OCI-LY7 (cell line): Measurements from ENCODE around the gene PTPRT. TPM values are rescaled to one million over a fixed set of nuclear protein-coding genes. Genes with fewer than 3 reads are reported as not detected.

ENCODE experiments used
- BruUV-seq: library from RNA; stranded (reverse); fragments of 400-500 nt; replicated peaks from 2 replicates; lab custom pipeline; 2021; lab: Mats Ljungman, UMichigan
- CTCF ChIA-PET: fragments of 300-600 bp; sonication (Branson Sonifier 250); formaldehyde crosslinking; loops from one replicate; lab custom pipeline; 2022; ENCODE audit warnings: antibody characterized with exemption; ENCODE audit not compliant: unreplicated experiment; lab: Charles Lee
- POLR2A ChIA-PET: fragments of 300-600 bp; sonication (Branson Sonifier 250); formaldehyde crosslinking; loops from one replicate; lab custom pipeline; 2022; ENCODE audit warnings: antibody characterized with exemption; lab: Charles Lee
- DNase-seq: peaks from one replicate; pipeline ENCODE4 v3.0.0-alpha.2; 2015; ENCODE audit warnings: low spot score
- H2AFZ ChIP-seq: fragments of 200-600 bp; sonication (generic), shearing (Covaris generic); 2 replicates; pipeline ENCODE4 v1.6.1; 2014; ENCODE audit warnings: mild to moderate bottlenecking, antibody characterized with exemption, low read length, moderate library complexity
- H3K27ac ChIP-seq: fragments of 200-600 bp; sonication (generic); 2 replicates; pipeline ENCODE4 v1.5.1; 2014; ENCODE audit warnings: mixed run types, low read depth, mild to moderate bottlenecking, moderate library complexity, low read length, inconsistent platforms; ENCODE audit not compliant: poor library complexity, severe bottlenecking
- H3K36me3 ChIP-seq: fragments of 200-600 bp; sonication (generic); 2 replicates; pipeline ENCODE4 v1.6.1; 2014; ENCODE audit warnings: mild to moderate bottlenecking, antibody characterized with exemption, low read length, moderate library complexity, mixed read lengths; ENCODE audit not compliant: insufficient read depth
- H3K4me1 ChIP-seq: fragments of 200-600 bp; sonication (generic); 2 replicates; pipeline ENCODE4 v1.5.1; 2014; ENCODE audit warnings: mild to moderate bottlenecking, low read length; ENCODE audit not compliant: insufficient read depth, poor library complexity, severe bottlenecking
- H3K4me2 ChIP-seq: fragments of 200-600 bp; sonication (generic); 2 replicates; pipeline ENCODE4 v1.6.1; 2014; ENCODE audit warnings: mild to moderate bottlenecking, low read length
- H3K4me3 ChIP-seq: fragments of 200-600 bp; sonication (generic); 2 replicates; pipeline ENCODE4 v1.5.1; 2014; ENCODE audit warnings: mild to moderate bottlenecking, low read depth, low read length; ENCODE audit not compliant: poor library complexity, severe bottlenecking
- H3K79me2 ChIP-seq: fragments of 200-600 bp; sonication (generic); 2 replicates; pipeline ENCODE4 v1.6.1; 2016; ENCODE audit warnings: low read depth, mild to moderate bottlenecking, low read length, moderate library complexity, mixed read lengths; ENCODE audit not compliant: insufficient read depth
- H3K9me2 ChIP-seq: fragments of 200-600 bp; sonication (generic); 2 replicates; pipeline ENCODE4 v1.6.1; 2016; ENCODE audit warnings: mild to moderate bottlenecking, low read length, mixed read lengths; ENCODE audit not compliant: insufficient read depth
- H3K9me3 ChIP-seq: fragments of 200-600 bp; sonication (generic); 2 replicates; pipeline ENCODE4 v1.6.1; 2014; ENCODE audit warnings: mild to moderate bottlenecking, mixed run types, low read length, mixed read lengths
- H4K20me1 ChIP-seq: fragments of 200-600 bp; sonication (generic); 2 replicates; pipeline ENCODE4 v1.6.1; 2014; ENCODE audit warnings: mild to moderate bottlenecking, antibody characterized with exemption, low read length, moderate library complexity, mixed read lengths; ENCODE audit not compliant: insufficient read depth
- CTCF ChIP-seq: fragments of 200-600 bp; sonication (generic); conservative IDR thresholded peaks from 2 replicates; pipeline ENCODE4 v1.5.1; 2014; ENCODE audit warnings: mild to moderate bottlenecking, antibody characterized with exemption, low read length, moderate library complexity, mixed read lengths
- EZH2phosphoT487 ChIP-seq: fragments of 200-600 bp; sonication (generic); IDR thresholded peaks from 2 replicates; pipeline ENCODE4 v1.6.1; 2018; ENCODE audit warnings: low read depth, borderline replicate concordance, mild to moderate bottlenecking, mixed run types, antibody characterized with exemption, low read length, moderate library complexity, mixed read lengths
- intact Hi-C: fragments of 100-400 bp; cut with micrococcal nuclease; formaldehyde crosslinking; loops from one replicate; pipeline ENCODE4 v1.10.0; 2022; ENCODE audit not compliant: unreplicated experiment
- total RNA-seq, 2 experiments: library from RNA; depleted of rRNA in 1 of 2; stranded (reverse); fragments of >200 nt in 1 of 2; shearing (Covaris generic) in 1 of 2; gene quantifications; 2 replicates each; pipeline ENCODE4 v1.2.3, GENCODE V29; 2014 to 2022

The PTPRT gene
- total RNA-seq, 2 experiments from 2014 or later = not detected

- no peaks in the 10 kb centered on the region for H3K9me3 ChIP-seq
- no peak overlapping the region for H2AFZ ChIP-seq
- no peaks in the 10 kb centered on the region for H3K4me1 ChIP-seq
- no peaks in the 10 kb centered on the region for H3K9me2 ChIP-seq
- H3K4me2 ChIP-seq = no peak overlapping the region
- ChIA-PET POLR2A (interaction anchor here (0.6 kb wide), 1 partner anchor 872 kb away, joined by 3 read pairs; no protein-coding TSS in a partner anchor), CTCF (no interaction called here)
- H3K36me3 ChIP-seq = no peaks in the 10 kb centered on the region
- H3K27ac ChIP-seq = no peak overlapping the region
- BruUV-seq = no TSS peak
- no peak overlapping the region for H3K4me3 ChIP-seq
- H3K79me2 ChIP-seq = no peaks in the 10 kb centered on the region
- intact Hi-C loops = no loop called here
- H4K20me1 ChIP-seq = no peaks in the 10 kb centered on the region
- TF ChIP-seq CTCF = no peak
- TF ChIP-seq EZH2phosphoT487 = no peak
- no peak for DNase-seq
Measured at GRCh38 chr20:43003318-43003944, 186.3 kb downstream of the PTPRT start.

GRCh38 chr20:42996141-42996540 lies 193.6 kb downstream of the PTPRT start:
- no peak overlapping the region for H3K4me3 ChIP-seq
- CTCF ChIA-PET = no interaction called here
- intact Hi-C loops = no loop called here
- H3K79me2 ChIP-seq = no peaks in the 10 kb centered on the region
- no peak for DNase-seq
- H4K20me1 ChIP-seq = no peaks in the 10 kb centered on the region
- no peaks in the 10 kb centered on the region for H3K36me3 ChIP-seq
- POLR2A ChIA-PET = no interaction called here
- no peak overlapping the region for H3K27ac ChIP-seq
- no peaks in the 10 kb centered on the region for H3K4me1 ChIP-seq
- BruUV-seq = no TSS peak
- TF ChIP-seq EZH2phosphoT487 = no peak
- TF ChIP-seq CTCF = no peak
- no peaks in the 10 kb centered on the region for H3K9me2 ChIP-seq
- H3K4me2 ChIP-seq = no peak overlapping the region
- H2AFZ ChIP-seq = no peak overlapping the region
- no peaks in the 10 kb centered on the region for H3K9me3 ChIP-seq

GRCh38 chr20:42988319-42988718 lies 201.4 kb downstream of the PTPRT start:
- H3K4me2 ChIP-seq = no peak overlapping the region

More at GRCh38 chr20:42988319-42988718, 201.4 kb downstream of the PTPRT start:
- DNase-seq = no peak
- Histone ChIP-seq H2AFZ (no peak overlapping the region), H3K4me1 (no peaks in the 10 kb centered on the region), H3K4me3 (no peak overlapping the region), H4K20me1 (no peaks in the 10 kb centered on the region), H3K79me2 (no peaks in the 10 kb centered on the region), H3K9me3 (no peaks in the 10 kb centered on the region), H3K27ac (no peak overlapping the region), H3K9me2 (no peaks in the 10 kb centered on the region), H3K36me3 (no peaks in the 10 kb centered on the region)
- CTCF ChIA-PET = no interaction called here
- POLR2A ChIA-PET = no interaction called here
- TF ChIP-seq CTCF (no peak), EZH2phosphoT487 (no peak)
- intact Hi-C loops = no loop called here
- no TSS peak for BruUV-seq
